ENCODE measurements around the gene SHISA5. TPM values are rescaled to one million over a fixed set of nuclear protein-coding genes. Genes with fewer than 3 reads are reported as not detected.

Gene SHISA5
- total RNA-seq, 1 donor = 121 TPM

DNA sequence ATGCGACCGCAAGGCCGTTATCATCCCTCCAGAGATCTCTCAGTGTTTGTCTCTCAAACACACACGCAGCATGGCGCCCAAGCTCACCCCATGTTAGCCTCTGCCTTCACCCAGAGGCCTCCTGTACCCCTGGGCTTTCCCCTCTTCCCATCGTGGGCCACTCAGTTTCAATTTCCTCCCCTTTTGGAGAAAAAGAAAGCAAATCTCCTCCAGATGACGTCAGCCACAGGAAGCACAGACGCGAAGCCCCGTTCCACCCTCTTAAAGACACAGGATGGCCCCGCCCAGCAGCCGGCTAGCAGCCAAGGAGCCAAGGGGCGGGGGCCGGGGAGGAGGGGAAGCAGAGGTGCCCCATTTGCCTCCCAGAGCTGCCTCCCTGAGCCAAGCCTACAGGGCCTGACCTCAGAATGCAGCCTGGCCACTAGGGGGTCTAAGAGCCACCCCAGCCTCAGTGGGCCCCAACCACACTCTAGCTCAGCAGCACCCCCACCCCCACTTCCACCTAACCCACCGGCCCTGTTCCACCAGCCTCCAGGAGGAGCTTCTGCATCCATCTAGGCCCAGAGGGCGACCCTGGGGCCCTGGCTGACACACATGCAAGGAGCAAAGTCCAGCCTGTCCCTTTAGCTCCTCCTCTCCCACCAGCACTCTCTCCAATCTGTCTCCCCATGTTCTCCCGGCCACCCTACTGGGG, 30.9 kb downstream of the SHISA5 start:
- TF ChIP-seq, protein P1, sequence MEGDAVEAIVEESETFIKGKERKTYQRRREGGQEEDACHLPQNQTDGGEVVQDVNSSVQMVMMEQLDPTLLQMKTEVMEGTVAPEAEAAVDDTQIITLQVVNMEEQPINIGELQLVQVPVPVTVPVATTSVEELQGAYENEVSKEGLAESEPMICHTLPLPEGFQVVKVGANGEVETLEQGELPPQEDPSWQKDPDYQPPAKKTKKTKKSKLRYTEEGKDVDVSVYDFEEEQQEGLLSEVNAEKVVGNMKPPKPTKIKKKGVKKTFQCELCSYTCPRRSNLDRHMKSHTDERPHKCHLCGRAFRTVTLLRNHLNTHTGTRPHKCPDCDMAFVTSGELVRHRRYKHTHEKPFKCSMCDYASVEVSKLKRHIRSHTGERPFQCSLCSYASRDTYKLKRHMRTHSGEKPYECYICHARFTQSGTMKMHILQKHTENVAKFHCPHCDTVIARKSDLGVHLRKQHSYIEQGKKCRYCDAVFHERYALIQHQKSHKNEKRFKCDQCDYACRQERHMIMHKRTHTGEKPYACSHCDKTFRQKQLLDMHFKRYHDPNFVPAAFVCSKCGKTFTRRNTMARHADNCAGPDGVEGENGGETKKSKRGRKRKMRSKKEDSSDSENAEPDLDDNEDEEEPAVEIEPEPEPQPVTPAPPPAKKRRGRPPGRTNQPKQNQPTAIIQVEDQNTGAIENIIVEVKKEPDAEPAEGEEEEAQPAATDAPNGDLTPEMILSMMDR (IDR thresholded peaks at IDR 0.05; ENCODE audit: insufficient read depth, low read depth, low read length) = peak; percentile 44
- DNase-seq (ENCODE audit: low read depth) = peak; percentile 96
- peak overlapping the region; percentile 93 for H3K4me3 ChIP-seq (ENCODE audit: low read depth, low read length)

DNA sequence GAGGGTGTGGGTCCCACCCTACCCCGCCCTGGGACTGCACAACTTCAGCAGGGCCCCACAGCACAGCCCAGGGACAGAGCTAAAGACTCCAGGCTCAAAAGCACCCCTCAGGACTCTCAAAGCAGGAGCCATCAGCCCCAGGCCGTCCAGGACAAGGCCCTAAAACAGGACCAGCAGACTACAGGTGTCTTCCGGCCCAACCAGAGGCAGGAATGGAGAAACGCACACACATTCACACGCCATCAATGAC, 31.4 kb downstream of the SHISA5 start:
- peak overlapping the region; percentile 93 for H3K4me3 ChIP-seq (ENCODE audit: low read depth, low read length)
- DNase-seq (ENCODE audit: low read depth) = no peak
- TF ChIP-seq, protein P1 (IDR thresholded peaks at IDR 0.05; ENCODE audit: insufficient read depth, low read depth, low read length) = no peak

DNA sequence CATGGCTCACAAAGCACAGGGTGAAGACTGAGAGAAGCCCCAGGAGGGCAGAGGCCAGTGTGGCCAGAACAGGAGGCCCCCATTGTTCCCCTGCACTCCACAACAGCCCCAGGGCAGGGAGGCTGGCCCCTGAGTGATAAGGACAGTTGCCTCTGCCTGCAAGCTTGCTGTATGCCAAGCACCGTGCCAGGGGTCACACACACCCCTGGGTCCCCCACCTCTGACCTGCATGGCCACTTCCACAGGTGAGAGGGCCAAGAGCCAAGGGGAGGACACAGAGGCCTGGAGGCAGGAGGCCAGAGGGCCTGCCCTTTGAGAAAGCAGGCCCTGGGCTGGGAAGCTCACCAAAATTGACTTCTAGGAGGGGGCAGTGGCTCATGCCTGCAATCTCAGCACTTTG, 33.7 kb downstream of the SHISA5 start:
- no peak for DNase-seq (ENCODE audit: low read depth)
- TF ChIP-seq, protein P1 (IDR thresholded peaks at IDR 0.05; ENCODE audit: insufficient read depth, low read depth, low read length) = no peak
- no peak overlapping the region for H3K4me3 ChIP-seq (ENCODE audit: low read depth, low read length)

DNA sequence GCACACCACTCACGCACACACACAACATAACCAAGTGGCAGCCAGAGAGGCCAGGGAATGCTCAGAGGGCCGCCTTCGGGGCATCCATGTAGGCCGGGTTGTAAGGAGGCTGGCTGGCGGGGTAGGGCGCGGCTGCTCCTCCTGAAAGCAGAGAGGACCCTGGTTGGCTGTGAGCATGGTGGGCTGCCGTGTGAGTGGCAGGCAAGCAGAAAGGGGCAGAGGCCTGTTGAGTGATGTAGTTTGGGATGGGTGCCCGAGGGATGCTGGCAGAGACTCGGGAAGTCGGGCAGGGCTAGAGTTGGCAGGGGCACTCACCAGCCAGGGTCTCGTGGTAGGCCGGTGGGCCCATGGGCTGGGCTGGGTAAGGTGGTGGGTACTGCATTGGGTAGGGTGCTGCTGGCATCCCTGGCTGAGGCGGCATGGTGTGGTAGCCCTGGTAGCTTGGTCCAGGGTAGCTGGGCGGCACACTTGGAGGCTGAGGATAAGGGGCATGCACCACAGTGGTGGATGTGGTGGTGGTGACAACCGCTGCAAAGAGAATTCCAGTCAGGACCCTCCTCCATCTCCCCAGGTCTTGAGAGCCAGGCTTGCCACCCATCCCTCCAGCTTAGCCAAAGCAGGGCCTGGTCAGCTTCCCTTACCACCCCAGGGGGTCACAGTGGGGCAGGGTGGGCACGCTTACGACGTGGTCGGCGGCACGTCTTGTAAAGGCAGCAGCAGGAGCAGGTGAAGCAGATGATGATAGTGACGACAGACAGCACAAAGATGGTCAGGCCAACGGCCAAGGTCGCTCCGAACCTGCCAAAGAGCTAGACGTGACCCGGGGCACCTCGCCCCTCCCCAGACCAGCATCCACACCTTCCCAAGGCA, 34.7 kb downstream of the SHISA5 start:
- TF ChIP-seq, protein P1 (IDR thresholded peaks at IDR 0.05; ENCODE audit: insufficient read depth, low read depth, low read length) = no peak
- H3K4me3 ChIP-seq (ENCODE audit: low read depth, low read length) = no peak overlapping the region
- DNase-seq (ENCODE audit: low read depth) = no peak

DNA sequence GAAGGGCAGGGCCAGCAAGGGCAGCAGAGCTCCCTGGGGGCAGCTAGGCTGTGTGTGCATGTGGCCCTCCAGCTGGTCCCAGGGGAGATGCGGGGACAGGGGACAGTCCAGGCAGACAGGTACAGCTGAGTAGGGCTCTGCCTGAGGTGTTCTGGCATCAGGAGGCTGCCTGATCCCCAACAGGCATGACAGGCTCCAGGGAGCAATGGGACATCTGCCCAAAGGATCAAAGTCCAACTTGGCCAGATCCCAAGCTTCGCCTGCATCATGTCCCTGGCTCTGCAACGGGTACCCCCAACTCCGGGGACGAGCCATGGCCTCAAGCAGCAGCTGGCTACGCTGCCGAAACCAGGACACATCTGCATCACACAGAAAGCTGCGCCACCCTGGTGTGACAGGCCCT, 35.6 kb downstream of the SHISA5 start:
- no peak for DNase-seq (ENCODE audit: low read depth)
- H3K4me3 ChIP-seq (ENCODE audit: low read depth, low read length) = no peak overlapping the region
- TF ChIP-seq, protein P1 (IDR thresholded peaks at IDR 0.05; ENCODE audit: insufficient read depth, low read depth, low read length) = no peak

DNA sequence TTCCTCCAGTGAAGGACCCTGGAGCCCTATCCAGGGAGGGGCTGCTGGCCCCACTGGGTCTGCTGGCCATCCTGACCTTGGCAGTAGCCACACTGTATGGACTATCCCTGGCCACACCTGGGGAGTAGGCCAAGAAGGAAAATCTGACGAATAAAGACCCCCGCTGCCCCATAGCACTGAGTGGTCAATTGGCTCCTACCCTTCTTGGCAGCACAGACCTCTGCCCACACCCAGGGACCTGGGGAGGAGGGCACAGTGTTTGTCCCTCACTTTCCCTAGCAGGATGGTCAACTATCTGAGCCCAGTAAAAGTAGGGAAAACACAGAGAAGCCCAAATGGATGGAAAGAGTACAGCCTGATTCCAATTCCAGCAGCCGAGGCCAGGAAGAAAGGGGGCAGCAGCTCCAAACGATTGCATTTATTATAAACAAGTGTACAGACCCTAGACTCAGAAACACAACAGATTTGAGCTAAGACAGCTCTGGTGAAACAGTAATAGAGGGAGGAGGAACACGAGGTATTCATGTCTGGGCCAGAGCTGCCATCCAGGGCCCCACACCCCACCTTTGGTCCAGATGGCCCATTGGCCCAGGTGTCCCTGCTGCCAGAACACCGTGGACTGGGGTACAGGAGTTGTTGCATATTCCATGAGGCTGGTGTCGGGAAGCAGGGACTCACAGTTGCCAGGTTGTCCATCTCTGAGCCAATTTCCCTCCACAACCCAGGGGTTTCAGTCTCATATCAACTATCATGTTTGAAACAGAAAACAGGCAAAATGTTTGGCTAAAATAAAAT, 36.3 kb downstream of the SHISA5 start:
- H3K4me3 ChIP-seq (ENCODE audit: low read depth, low read length) = no peak overlapping the region
- no peak for DNase-seq (ENCODE audit: low read depth)
- TF ChIP-seq, protein P1 (IDR thresholded peaks at IDR 0.05; ENCODE audit: insufficient read depth, low read depth, low read length) = no peak

All from fibroblast of villous mesenchyme (primary cell).